K562 (cell line): ENCODE data around the gene LGALS12.

ENCODE experiments used
- CTCF ChIP-seq, 3 experiments: IDR thresholded peaks in 2 of 3; conservative IDR thresholded peaks in 1 of 3; 2 replicates each; pipeline ENCODE4 v1.5.1; 2011 to 2012; ENCODE audit warnings: low read length in 3 of 3, mild to moderate bottlenecking in 3 of 3, control low read depth in 2 of 3, improper control_type of control experiment in 1 of 3, inconsistent platforms in 1 of 3, low read depth in 1 of 3, mixed read lengths in 1 of 3, moderate library complexity in 1 of 3; ENCODE audit not compliant: insufficient read depth in 2 of 3
- MCM5 ChIP-seq: fragments of 450-650 bp; IDR thresholded peaks from 2 replicates; pipeline ENCODE4 v1.6.1; 2016; ENCODE audit warnings: low read depth
- NELFE ChIP-seq: IDR thresholded peaks from 2 replicates; pipeline ENCODE4 v1.6.1; 2011; ENCODE audit warnings: mild to moderate bottlenecking; ENCODE audit not compliant: insufficient read depth, insufficient read length
- POLR2A ChIP-seq: fragments of 450-650 bp; conservative IDR thresholded peaks from 2 replicates; pipeline ENCODE4 v1.6.1; 2016
- SMC3 ChIP-seq: conservative IDR thresholded peaks from 2 replicates; pipeline ENCODE4 v1.6.1; 2011; ENCODE audit warnings: low read depth, low read length, improper control_type of control experiment; ENCODE audit not compliant: insufficient read depth
- ZNF282 ChIP-seq: sonication (generic); formaldehyde crosslinking; IDR thresholded peaks from 2 replicates; pipeline ENCODE4 v1.8.1; 2023; ENCODE audit warnings: missing genetic modification reagents

GRCh38 chr11:63476618-63477017 lies 29.3 kb upstream of the LGALS12 start:
- TF ChIP-seq NELFE (no peak), MCM5 (no peak), SMC3 (no peak), CTCF (IDR thresholded peaks at IDR 0.05 in 2 of 3, conservative IDR thresholded peaks at IDR 0.05 in 1 of 3; ENCODE audit: insufficient read depth in 2 of 3, low read depth in 1 of 3, low read length in 3 of 3) (no peak), ZNF282 (no peak), POLR2A (no peak)
